ENCODE results near the gene KLF16. TPM values are rescaled to one million over a fixed set of nuclear protein-coding genes. Genes with fewer than 3 reads are reported as not detected.

The KLF16 gene
- total RNA-seq, 2 experiments from 2014 or later = 83.8 to 89.2 TPM

DNA sequence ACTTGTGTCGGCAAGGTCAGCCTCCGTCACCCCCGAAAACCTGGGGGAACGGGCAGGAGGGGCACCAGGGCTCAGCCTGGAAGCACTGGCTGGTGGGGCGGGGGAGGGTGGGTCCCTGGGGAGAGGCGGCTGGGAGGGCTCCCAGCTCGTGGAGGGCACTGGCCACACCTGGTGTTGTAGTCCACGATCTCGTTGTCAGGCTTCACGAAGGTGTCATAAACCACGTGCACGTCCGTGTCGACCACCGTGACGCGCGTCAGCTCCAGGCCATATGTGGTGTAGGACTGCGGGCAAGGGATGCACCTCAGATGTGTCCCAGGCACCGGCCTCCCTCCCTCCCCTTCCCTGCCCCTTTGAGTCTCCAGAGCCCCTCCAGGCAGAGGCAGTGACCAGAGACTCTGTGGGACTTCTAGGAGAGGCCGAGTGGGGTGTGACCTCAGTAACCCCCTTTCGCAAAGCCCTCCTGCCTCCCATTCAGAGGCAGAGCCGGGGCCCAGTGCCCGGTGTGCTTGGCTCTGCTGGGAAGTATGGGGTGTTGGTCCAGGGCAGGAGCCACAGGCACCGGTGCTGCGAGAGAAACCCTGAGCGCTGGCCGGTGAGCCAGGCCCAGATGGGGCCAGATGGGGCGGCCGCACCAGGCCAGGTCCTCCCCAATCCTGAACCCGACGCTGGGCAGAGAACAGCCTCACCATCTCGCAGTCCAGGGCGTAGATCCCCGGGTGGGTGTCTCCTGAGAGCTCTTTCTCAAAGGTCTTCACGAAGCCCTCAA is 46.7 kb downstream of the KLF16 start:
- no peak overlapping the region for H3K4me3 Mint-ChIP-seq
- ChIA-PET CTCF (no interaction called here), POLR2A (no interaction called here)
- H3K9me3 Mint-ChIP-seq = no peaks in the 10 kb centered on the region
- TF ChIP-seq, protein P1, sequence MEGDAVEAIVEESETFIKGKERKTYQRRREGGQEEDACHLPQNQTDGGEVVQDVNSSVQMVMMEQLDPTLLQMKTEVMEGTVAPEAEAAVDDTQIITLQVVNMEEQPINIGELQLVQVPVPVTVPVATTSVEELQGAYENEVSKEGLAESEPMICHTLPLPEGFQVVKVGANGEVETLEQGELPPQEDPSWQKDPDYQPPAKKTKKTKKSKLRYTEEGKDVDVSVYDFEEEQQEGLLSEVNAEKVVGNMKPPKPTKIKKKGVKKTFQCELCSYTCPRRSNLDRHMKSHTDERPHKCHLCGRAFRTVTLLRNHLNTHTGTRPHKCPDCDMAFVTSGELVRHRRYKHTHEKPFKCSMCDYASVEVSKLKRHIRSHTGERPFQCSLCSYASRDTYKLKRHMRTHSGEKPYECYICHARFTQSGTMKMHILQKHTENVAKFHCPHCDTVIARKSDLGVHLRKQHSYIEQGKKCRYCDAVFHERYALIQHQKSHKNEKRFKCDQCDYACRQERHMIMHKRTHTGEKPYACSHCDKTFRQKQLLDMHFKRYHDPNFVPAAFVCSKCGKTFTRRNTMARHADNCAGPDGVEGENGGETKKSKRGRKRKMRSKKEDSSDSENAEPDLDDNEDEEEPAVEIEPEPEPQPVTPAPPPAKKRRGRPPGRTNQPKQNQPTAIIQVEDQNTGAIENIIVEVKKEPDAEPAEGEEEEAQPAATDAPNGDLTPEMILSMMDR (IDR thresholded peaks at IDR 0.05) = no peak
- H3K4me1 ChIP-seq (ENCODE audit: insufficient read depth, low read length) = peaks cover 16% of the 10 kb centered on the region
- DNase-seq (no peak), ATAC-seq (ENCODE audit: poor library complexity) (no peak)
- no peak overlapping the region for H3K27ac ChIP-seq (ENCODE audit: low read depth in 1 of 2, low read length in 2 of 2)
- H3K4me3 ChIP-seq (ENCODE audit: low read length) = no peak overlapping the region
- H3K27me3 Mint-ChIP-seq = no peaks in the 10 kb centered on the region
- peaks cover 60% of the 10 kb centered on the region for H3K36me3 ChIP-seq (ENCODE audit: insufficient read depth, low read length)
- intact Hi-C loops (cut with DNase I, micrococcal nuclease) = no loop called here
- no peaks in the 10 kb centered on the region for H3K9me3 ChIP-seq (ENCODE audit: control insufficient read depth in 1 of 2, insufficient read depth in 1 of 2, low read length in 2 of 2)
- H3K36me3 Mint-ChIP-seq (ENCODE audit: low read depth) = peaks cover 51% of the 10 kb centered on the region
- H3K4me1 Mint-ChIP-seq (ENCODE audit: low read depth) = peaks cover 11% of the 10 kb centered on the region
- no peak overlapping the region for H3K27ac Mint-ChIP-seq
- H3K27me3 ChIP-seq (ENCODE audit: control insufficient read depth in 1 of 2, insufficient read depth in 2 of 2, low read length in 2 of 2) = no peaks in the 10 kb centered on the region

DNA sequence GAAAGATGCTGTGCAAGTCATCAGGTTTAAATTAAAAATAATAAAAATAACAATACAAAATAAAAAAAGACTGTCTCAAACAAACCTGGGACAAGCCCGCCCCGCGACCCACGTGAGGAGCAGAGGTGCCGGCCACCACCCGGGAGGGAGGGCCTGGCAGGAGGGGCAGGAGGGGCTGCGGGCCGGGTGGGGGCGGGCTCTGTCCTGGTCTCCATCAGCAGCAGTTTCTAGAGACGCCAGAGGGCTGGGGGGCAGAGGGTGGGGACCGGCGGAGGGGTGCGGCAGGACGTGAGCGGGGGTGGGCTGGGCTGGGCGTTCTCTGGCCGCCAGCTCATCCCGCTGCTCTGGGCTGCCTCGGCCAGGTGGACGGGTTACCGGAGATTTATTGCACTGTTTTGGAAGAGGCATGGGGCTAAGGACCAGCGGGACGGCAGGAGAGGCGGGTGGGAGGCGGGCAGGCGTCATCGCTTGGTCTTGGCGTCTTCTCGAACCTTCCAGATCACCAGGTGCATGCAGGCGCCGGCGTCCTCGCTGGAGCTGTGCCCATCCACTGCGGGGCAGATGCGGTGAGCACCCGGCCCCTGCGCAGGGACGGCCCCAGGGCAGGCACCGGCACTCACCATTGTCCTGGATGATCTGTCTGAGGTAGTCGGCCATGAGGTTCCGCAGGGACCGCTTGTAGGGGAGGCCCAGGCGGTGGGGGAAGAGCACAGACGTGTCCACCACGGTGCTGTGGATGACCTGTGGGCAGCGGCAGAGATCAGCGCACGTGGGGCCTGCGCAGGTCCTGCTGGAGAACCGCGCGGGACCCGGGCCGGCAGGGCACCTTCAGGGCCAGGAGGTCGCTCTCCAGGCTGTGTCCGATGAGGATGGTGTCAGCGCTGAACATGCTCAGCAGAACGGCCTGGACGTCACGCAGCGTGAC is 47.5 kb downstream of the KLF16 start:
- Histone ChIP-seq H3K4me1 (ENCODE audit: insufficient read depth, low read length) (peaks cover 22% of the 10 kb centered on the region), H3K9me3 (ENCODE audit: control insufficient read depth in 1 of 2, insufficient read depth in 1 of 2, low read length in 2 of 2) (no peaks in the 10 kb centered on the region), H3K27ac (ENCODE audit: low read depth in 1 of 2, low read length in 2 of 2) (no peak overlapping the region), H3K36me3 (ENCODE audit: insufficient read depth, low read length) (peaks cover 54% of the 10 kb centered on the region), H3K27me3 (ENCODE audit: control insufficient read depth in 1 of 2, insufficient read depth in 2 of 2, low read length in 2 of 2) (no peaks in the 10 kb centered on the region), H3K4me3 (ENCODE audit: low read length) (no peak overlapping the region)
- intact Hi-C loops (cut with DNase I, micrococcal nuclease) = no loop called here
- Mint-ChIP-seq H3K27ac (no peak overlapping the region), H3K9me3 (no peaks in the 10 kb centered on the region), H3K36me3 (ENCODE audit: low read depth) (peaks cover 45% of the 10 kb centered on the region), H3K4me1 (ENCODE audit: low read depth) (peaks cover 11% of the 10 kb centered on the region), H3K4me3 (no peak overlapping the region), H3K27me3 (no peaks in the 10 kb centered on the region)
- TF ChIP-seq, protein P1 (IDR thresholded peaks at IDR 0.05) = no peak
- ChIA-PET CTCF (no interaction called here), POLR2A (no interaction called here)
- ATAC-seq (ENCODE audit: poor library complexity) (no peak), DNase-seq (no peak)

DNA sequence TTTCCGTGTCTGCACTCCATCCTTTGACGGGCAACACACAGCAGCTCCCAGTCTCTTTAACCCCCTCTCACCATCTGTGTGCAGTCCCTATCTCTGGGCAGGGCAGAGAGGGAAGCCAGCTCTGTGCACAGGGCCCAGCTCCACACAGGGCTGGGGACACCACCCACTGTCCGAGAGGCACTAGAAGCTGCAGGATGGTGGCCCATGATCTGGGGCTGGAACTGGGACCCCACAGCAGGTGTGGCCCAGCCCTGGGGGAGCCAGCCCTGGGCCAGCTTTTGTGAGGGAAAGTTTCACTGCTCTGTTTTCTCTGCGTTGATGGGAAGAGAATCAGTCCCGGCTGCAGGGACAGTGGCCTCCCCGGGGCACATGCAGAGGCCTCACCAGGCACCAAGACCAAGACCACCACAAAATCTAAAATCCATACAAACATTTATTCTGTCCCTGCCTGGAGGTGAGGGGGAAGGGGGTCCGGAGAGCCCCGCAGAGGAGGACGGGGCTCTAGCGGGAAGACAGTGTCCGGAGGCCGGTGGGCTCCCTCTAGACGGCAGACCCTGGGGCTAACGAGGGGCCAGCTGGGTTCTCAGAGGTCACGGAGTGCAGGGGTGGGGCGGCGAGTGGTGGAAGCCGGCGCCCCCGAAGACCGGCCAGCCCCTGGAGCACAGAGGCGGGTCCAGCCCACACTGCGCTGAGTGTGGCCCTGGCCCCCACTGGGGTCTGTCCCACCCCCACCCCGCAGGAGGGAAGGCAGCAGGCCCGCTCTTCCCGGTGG is 48.4 kb downstream of the KLF16 start:
- H3K36me3 Mint-ChIP-seq (ENCODE audit: low read depth) = peaks cover 36% of the 10 kb centered on the region
- no peak for DNase-seq
- CTCF ChIA-PET = interaction anchor here (1.2 kb wide), 1 partner anchor 11 kb away, joined by 6 read pairs; no protein-coding TSS in a partner anchor
- Histone ChIP-seq H3K4me3 (ENCODE audit: low read length) (no peak overlapping the region), H3K9me3 (ENCODE audit: control insufficient read depth in 1 of 2, insufficient read depth in 1 of 2, low read length in 2 of 2) (no peaks in the 10 kb centered on the region), H3K4me1 (ENCODE audit: insufficient read depth, low read length) (peaks cover 22% of the 10 kb centered on the region), H3K27me3 (ENCODE audit: control insufficient read depth in 1 of 2, insufficient read depth in 2 of 2, low read length in 2 of 2) (no peaks in the 10 kb centered on the region), H3K36me3 (ENCODE audit: insufficient read depth, low read length) (peaks cover 46% of the 10 kb centered on the region), H3K27ac (ENCODE audit: low read depth in 1 of 2, low read length in 2 of 2) (no peak overlapping the region)
- no peak overlapping the region for H3K4me3 Mint-ChIP-seq
- no peaks in the 10 kb centered on the region for H3K27me3 Mint-ChIP-seq
- peaks cover 11% of the 10 kb centered on the region for H3K4me1 Mint-ChIP-seq (ENCODE audit: low read depth)
- no peaks in the 10 kb centered on the region for H3K9me3 Mint-ChIP-seq
- intact Hi-C loops (cut with DNase I, micrococcal nuclease) = loop anchor here in 1 of 2 experiments (5.0 kb wide), 2 partner anchors 208 to 268 kb away; partner anchors contain the start of gene UQCR11
- TF ChIP-seq, protein P1 (IDR thresholded peaks at IDR 0.05) = no peak
- POLR2A ChIA-PET = no interaction called here
- H3K27ac Mint-ChIP-seq = no peak overlapping the region
- no peak for ATAC-seq (ENCODE audit: poor library complexity)
